Transverse colon (tissue), 3 donors: ENCODE results near the gene BANF2.

Source experiments
- EP300 ChIP-seq: sonication (generic); formaldehyde crosslinking; IDR thresholded peaks from one replicate; pipeline ENCODE4 v1.6.1; 2017; ENCODE audit warnings: antibody characterized with exemption, low read depth
- TF ChIP-seq, protein P1 (sequence below), 5 experiments: fragments of 200-600 bp in 3 of 5; fragments of 450-650 bp in 2 of 5; sonication (generic) in 3 of 5; IDR thresholded peaks; 1 replicate in 2 of 5; 2 replicates in 3 of 5; pipeline ENCODE4 v1.5.1; 2016 to 2017; ENCODE audit warnings: antibody characterized with exemption in 5 of 5, inconsistent platforms in 3 of 5, mild to moderate bottlenecking in 2 of 5, moderate library complexity in 1 of 5

DNA sequence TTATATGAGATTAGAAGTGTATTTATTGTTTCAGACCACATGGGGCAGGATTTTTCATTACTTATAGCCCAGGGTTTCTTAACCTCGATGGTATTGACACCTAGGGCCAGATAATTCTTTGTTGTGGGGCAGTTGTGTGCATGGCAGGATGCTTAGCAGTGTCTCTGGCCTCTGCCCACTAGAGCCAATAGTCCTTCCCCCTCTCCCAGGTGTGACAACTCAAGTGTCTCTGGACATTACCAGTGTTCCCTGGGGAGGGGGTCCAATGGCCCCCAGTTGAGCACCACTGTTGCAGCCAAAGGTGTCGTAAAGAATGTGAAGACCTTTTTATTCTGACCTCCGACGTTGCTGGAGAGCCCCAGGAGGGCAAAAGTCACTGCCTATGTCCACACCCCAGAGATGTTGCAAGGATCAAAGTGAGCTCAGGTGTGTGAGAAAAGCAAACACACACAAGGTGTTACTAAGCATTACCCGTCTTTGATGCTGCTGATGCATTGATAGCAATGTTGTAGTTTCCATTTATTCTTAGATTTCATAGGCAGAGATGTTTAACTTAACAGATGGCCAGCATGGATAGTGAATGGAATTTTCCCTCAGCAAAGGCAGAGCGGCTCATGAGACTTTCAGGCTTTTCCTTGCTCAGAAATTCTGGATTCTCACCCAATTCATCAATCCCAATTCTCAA is 22.2 kb downstream of the BANF2 start:
- TF ChIP-seq, protein P1, sequence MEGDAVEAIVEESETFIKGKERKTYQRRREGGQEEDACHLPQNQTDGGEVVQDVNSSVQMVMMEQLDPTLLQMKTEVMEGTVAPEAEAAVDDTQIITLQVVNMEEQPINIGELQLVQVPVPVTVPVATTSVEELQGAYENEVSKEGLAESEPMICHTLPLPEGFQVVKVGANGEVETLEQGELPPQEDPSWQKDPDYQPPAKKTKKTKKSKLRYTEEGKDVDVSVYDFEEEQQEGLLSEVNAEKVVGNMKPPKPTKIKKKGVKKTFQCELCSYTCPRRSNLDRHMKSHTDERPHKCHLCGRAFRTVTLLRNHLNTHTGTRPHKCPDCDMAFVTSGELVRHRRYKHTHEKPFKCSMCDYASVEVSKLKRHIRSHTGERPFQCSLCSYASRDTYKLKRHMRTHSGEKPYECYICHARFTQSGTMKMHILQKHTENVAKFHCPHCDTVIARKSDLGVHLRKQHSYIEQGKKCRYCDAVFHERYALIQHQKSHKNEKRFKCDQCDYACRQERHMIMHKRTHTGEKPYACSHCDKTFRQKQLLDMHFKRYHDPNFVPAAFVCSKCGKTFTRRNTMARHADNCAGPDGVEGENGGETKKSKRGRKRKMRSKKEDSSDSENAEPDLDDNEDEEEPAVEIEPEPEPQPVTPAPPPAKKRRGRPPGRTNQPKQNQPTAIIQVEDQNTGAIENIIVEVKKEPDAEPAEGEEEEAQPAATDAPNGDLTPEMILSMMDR (IDR thresholded peaks at IDR 0.05) = peak in 2 of 5 experiments; percentile 10 to 42
- TF ChIP-seq EP300 = no peak
